ENCODE results near the gene LRRTM3.

Gene LRRTM3

GRCh38 chr10:67015225-67015624 lies 89.4 kb downstream of the LRRTM3 start:
- no peak for DNase-seq (ENCODE audit: low read depth in 1 of 2, low spot score in 1 of 2)

GRCh38 chr10:67017218-67017617 lies 91.4 kb downstream of the LRRTM3 start:
- DNase-seq (ENCODE audit: low read depth in 1 of 2, low spot score in 1 of 2) = no peak

GRCh38 chr10:67022099-67022498 lies 96.3 kb downstream of the LRRTM3 start:
- DNase-seq (ENCODE audit: low read depth in 1 of 2, low spot score in 1 of 2) = no peak

- DNase-seq (ENCODE audit: low read depth in 1 of 2, low spot score in 1 of 2) = no peak
Measured at GRCh38 chr10:67033878-67034277, 108.0 kb downstream of the LRRTM3 start.

- no peak for DNase-seq (ENCODE audit: low read depth in 1 of 2, low spot score in 1 of 2)
Measured at GRCh38 chr10:67036808-67037207, 111.0 kb downstream of the LRRTM3 start.

GRCh38 chr10:67043041-67043440 lies 117.2 kb downstream of the LRRTM3 start:
- DNase-seq (ENCODE audit: low read depth in 1 of 2, low spot score in 1 of 2) = no peak

- DNase-seq (ENCODE audit: low read depth in 1 of 2, low spot score in 1 of 2) = no peak
Measured at GRCh38 chr10:67045404-67045803, 119.6 kb downstream of the LRRTM3 start.

- DNase-seq (ENCODE audit: low read depth in 1 of 2, low spot score in 1 of 2) = no peak
Measured at GRCh38 chr10:67046507-67046906, 120.7 kb downstream of the LRRTM3 start.

- DNase-seq (ENCODE audit: low read depth in 1 of 2, low spot score in 1 of 2) = no peak
Measured at GRCh38 chr10:67049988-67050387, 124.2 kb downstream of the LRRTM3 start.

GRCh38 chr10:67050415-67050814 lies 124.6 kb downstream of the LRRTM3 start:
- no peak for DNase-seq (ENCODE audit: low read depth in 1 of 2, low spot score in 1 of 2)

- DNase-seq (ENCODE audit: low read depth in 1 of 2, low spot score in 1 of 2) = no peak
Measured at GRCh38 chr10:67072654-67073053, 146.8 kb downstream of the LRRTM3 start.

- no peak for DNase-seq (ENCODE audit: low read depth in 1 of 2, low spot score in 1 of 2)
Measured at GRCh38 chr10:67075491-67075971, 149.7 kb downstream of the LRRTM3 start.

GRCh38 chr10:67076144-67076543 lies 150.3 kb downstream of the LRRTM3 start:
- no peak for DNase-seq (ENCODE audit: low read depth in 1 of 2, low spot score in 1 of 2)

- no peak for DNase-seq (ENCODE audit: low read depth in 1 of 2, low spot score in 1 of 2)
Measured at GRCh38 chr10:67077376-67077775, 151.5 kb downstream of the LRRTM3 start.

GRCh38 chr10:67079126-67079525 lies 153.3 kb downstream of the LRRTM3 start:
- DNase-seq (ENCODE audit: low read depth in 1 of 2, low spot score in 1 of 2) = no peak

GRCh38 chr10:67086327-67087134 lies 160.7 kb downstream of the LRRTM3 start:
- no peak for DNase-seq (ENCODE audit: low read depth in 1 of 2, low spot score in 1 of 2)

- no peak for DNase-seq (ENCODE audit: low read depth in 1 of 2, low spot score in 1 of 2)
Measured at GRCh38 chr10:67087135-67087425, 161.2 kb downstream of the LRRTM3 start.

- no peak for DNase-seq (ENCODE audit: low read depth in 1 of 2, low spot score in 1 of 2)
Measured at GRCh38 chr10:67088036-67088435, 162.2 kb downstream of the LRRTM3 start.

GRCh38 chr10:67095531-67095930 lies 169.7 kb downstream of the LRRTM3 start:
- no peak for DNase-seq (ENCODE audit: low read depth in 1 of 2, low spot score in 1 of 2)

- no peak for DNase-seq (ENCODE audit: low read depth in 1 of 2, low spot score in 1 of 2)
Measured at GRCh38 chr10:67098461-67098860, 172.6 kb downstream of the LRRTM3 start.

GRCh38 chr10:67100951-67101350 lies 175.1 kb downstream of the LRRTM3 start:
- no peak for DNase-seq (ENCODE audit: low read depth in 1 of 2, low spot score in 1 of 2)

- no peak for DNase-seq (ENCODE audit: low read depth in 1 of 2, low spot score in 1 of 2)
Measured at GRCh38 chr10:67107670-67108069, 181.8 kb downstream of the LRRTM3 start.

- DNase-seq (ENCODE audit: low read depth in 1 of 2, low spot score in 1 of 2) = no peak
Measured at GRCh38 chr10:67110286-67110685, 184.4 kb downstream of the LRRTM3 start.

All from activated T-helper 1 cell treated with anti-CD3 and anti-CD28 coated beads, Interleukin-2, amount 50 U/mL, for 16 hours (primary cell).